ENCODE results near the gene LRPPRC. TPM values are rescaled to one million over a fixed set of nuclear protein-coding genes. Genes with fewer than 3 reads are reported as not detected.
"Not testable (repeated sequence)": the region's sequence is repeated elsewhere in the genome, so short reads cannot be mapped to it uniquely, and the experiment has no call there.

LRPPRC gene
- total RNA-seq, 1 donor from 2014 or later: 52.1 TPM

- H3K9me3 Mint-ChIP-seq (ENCODE audit: low read depth): no peaks in the 10 kb centered on the region
- DNase-seq (ENCODE audit: low spot score): no peak
- no peak overlapping the region for H3K4me3 Mint-ChIP-seq (ENCODE audit: unreplicated experiment)
- H3K36me3 Mint-ChIP-seq (ENCODE audit: low read depth): no peaks in the 10 kb centered on the region
- TF ChIP-seq CTCF (IDR thresholded peaks at IDR 0.05): no peak
- peaks cover 14% of the 10 kb centered on the region for H3K27me3 Mint-ChIP-seq (ENCODE audit: low read depth)
- no peaks in the 10 kb centered on the region for H3K4me1 Mint-ChIP-seq (ENCODE audit: low read depth)
- no peak overlapping the region for H3K27ac Mint-ChIP-seq (ENCODE audit: unreplicated experiment)
These were observed 42.5 kb upstream of the LRPPRC start for GRCh38 chr2:44038277-44038676.

GRCh38 chr2:44037221-44037620 is 41.4 kb upstream of the LRPPRC start:
- no peak for DNase-seq (ENCODE audit: low spot score)
- no peaks in the 10 kb centered on the region for H3K9me3 Mint-ChIP-seq (ENCODE audit: low read depth)
- no peak for TF ChIP-seq CTCF (IDR thresholded peaks at IDR 0.05)
- no peak overlapping the region for H3K4me3 Mint-ChIP-seq (ENCODE audit: unreplicated experiment)
- H3K36me3 Mint-ChIP-seq (ENCODE audit: low read depth): no peaks in the 10 kb centered on the region
- no peaks in the 10 kb centered on the region for H3K4me1 Mint-ChIP-seq (ENCODE audit: low read depth)
- peaks cover 23% of the 10 kb centered on the region for H3K27me3 Mint-ChIP-seq (ENCODE audit: low read depth)
- H3K27ac Mint-ChIP-seq (ENCODE audit: unreplicated experiment): no peak overlapping the region

- no peaks in the 10 kb centered on the region for H3K4me1 Mint-ChIP-seq (ENCODE audit: low read depth)
- peaks cover 40% of the 10 kb centered on the region for H3K27me3 Mint-ChIP-seq (ENCODE audit: low read depth)
- no peaks in the 10 kb centered on the region for H3K9me3 Mint-ChIP-seq (ENCODE audit: low read depth)
- TF ChIP-seq CTCF (IDR thresholded peaks at IDR 0.05): no peak
- no peak for DNase-seq (ENCODE audit: low spot score)
- H3K4me3 Mint-ChIP-seq (ENCODE audit: unreplicated experiment): no peak overlapping the region
- H3K27ac Mint-ChIP-seq (ENCODE audit: unreplicated experiment): no peak overlapping the region
- no peaks in the 10 kb centered on the region for H3K36me3 Mint-ChIP-seq (ENCODE audit: low read depth)
These were observed 38.2 kb upstream of the LRPPRC start for GRCh38 chr2:44033947-44034346.

GRCh38 chr2:44027076-44027475 is 31.3 kb upstream of the LRPPRC start:
- H3K9me3 Mint-ChIP-seq (ENCODE audit: low read depth); H3K4me1 Mint-ChIP-seq (ENCODE audit: low read depth); H3K4me3 Mint-ChIP-seq (ENCODE audit: unreplicated experiment); DNase-seq (ENCODE audit: low spot score); H3K36me3 Mint-ChIP-seq (ENCODE audit: low read depth); H3K27ac Mint-ChIP-seq (ENCODE audit: unreplicated experiment): not testable (repeated sequence)
- H3K27me3 Mint-ChIP-seq (ENCODE audit: low read depth): peaks cover 44% of the 10 kb centered on the region

- no peaks in the 10 kb centered on the region for H3K9me3 Mint-ChIP-seq (ENCODE audit: low read depth)
- no peak overlapping the region for H3K4me3 Mint-ChIP-seq (ENCODE audit: unreplicated experiment)
- peaks cover 2% of the 10 kb centered on the region for H3K36me3 Mint-ChIP-seq (ENCODE audit: low read depth)
- no peak for TF ChIP-seq CTCF (IDR thresholded peaks at IDR 0.05)
- no peak overlapping the region for H3K27ac Mint-ChIP-seq (ENCODE audit: unreplicated experiment)
- no peaks in the 10 kb centered on the region for H3K4me1 Mint-ChIP-seq (ENCODE audit: low read depth)
- no peak for DNase-seq (ENCODE audit: low spot score)
- peaks cover 28% of the 10 kb centered on the region for H3K27me3 Mint-ChIP-seq (ENCODE audit: low read depth)
These were observed 20.5 kb upstream of the LRPPRC start for GRCh38 chr2:44016282-44016681.

GRCh38 chr2:44015239-44015638 is 19.4 kb upstream of the LRPPRC start:
- no peak for DNase-seq (ENCODE audit: low spot score)
- Mint-ChIP-seq H3K9me3 (ENCODE audit: low read depth) (no peaks in the 10 kb centered on the region), H3K27ac (ENCODE audit: unreplicated experiment) (no peak overlapping the region), H3K4me3 (ENCODE audit: unreplicated experiment) (no peak overlapping the region), H3K36me3 (ENCODE audit: low read depth) (peaks cover 2% of the 10 kb centered on the region), H3K27me3 (ENCODE audit: low read depth) (peaks cover 35% of the 10 kb centered on the region), H3K4me1 (ENCODE audit: low read depth) (no peaks in the 10 kb centered on the region)
- TF ChIP-seq CTCF (IDR thresholded peaks at IDR 0.05): no peak

- H3K9me3 Mint-ChIP-seq (ENCODE audit: low read depth); DNase-seq (ENCODE audit: low spot score); H3K36me3 Mint-ChIP-seq (ENCODE audit: low read depth); H3K4me3 Mint-ChIP-seq (ENCODE audit: unreplicated experiment); H3K27ac Mint-ChIP-seq (ENCODE audit: unreplicated experiment); H3K4me1 Mint-ChIP-seq (ENCODE audit: low read depth): not testable (repeated sequence)
- peaks cover 48% of the 10 kb centered on the region for H3K27me3 Mint-ChIP-seq (ENCODE audit: low read depth)
These were observed 17.4 kb upstream of the LRPPRC start for GRCh38 chr2:44013205-44013604.

Measured in chondrocyte (in vitro differentiated cells).